ENCODE data around the gene UBTD2.

UBTD2 gene

GRCh38 chr5:172311605-172312004 lies 28.0 kb upstream of the UBTD2 start:
- Histone ChIP-seq H3K79me2 (ENCODE audit: control insufficient read depth, insufficient read depth, low read length, unreplicated experiment) (no peaks in the 10 kb centered on the region), H3K27me3 (ENCODE audit: insufficient read depth, low read length) (no peaks in the 10 kb centered on the region), H3K4me3 (ENCODE audit: low read depth, low read length) (no peak overlapping the region), H2AFZ (ENCODE audit: low read length, unreplicated experiment) (no peak overlapping the region), H3K27ac (ENCODE audit: low read depth, low read length) (peak overlapping the region; percentile 51), H3K36me3 (ENCODE audit: insufficient read depth, low read length) (no peaks in the 10 kb centered on the region), H3K4me1 (ENCODE audit: control insufficient read depth, insufficient read depth, low read length, unreplicated experiment) (no peaks in the 10 kb centered on the region)

GRCh38 chr5:172311026-172311425 lies 27.5 kb upstream of the UBTD2 start:
- Histone ChIP-seq H3K4me1 (ENCODE audit: control insufficient read depth, insufficient read depth, low read length, unreplicated experiment) (no peaks in the 10 kb centered on the region), H2AFZ (ENCODE audit: low read length, unreplicated experiment) (no peak overlapping the region), H3K79me2 (ENCODE audit: control insufficient read depth, insufficient read depth, low read length, unreplicated experiment) (no peaks in the 10 kb centered on the region), H3K4me3 (ENCODE audit: low read depth, low read length) (no peak overlapping the region), H3K27ac (ENCODE audit: low read depth, low read length) (no peak overlapping the region), H3K27me3 (ENCODE audit: insufficient read depth, low read length) (no peaks in the 10 kb centered on the region), H3K36me3 (ENCODE audit: insufficient read depth, low read length) (no peaks in the 10 kb centered on the region)

- H3K36me3 ChIP-seq (ENCODE audit: insufficient read depth, low read length) = no peaks in the 10 kb centered on the region
These were observed 21.8 kb upstream of the UBTD2 start for GRCh38 chr5:172305380-172305779.

GRCh38 chr5:172303572-172304335 lies 20.2 kb upstream of the UBTD2 start:
- Histone ChIP-seq H2AFZ (ENCODE audit: low read length, unreplicated experiment) (no peak overlapping the region), H3K36me3 (ENCODE audit: insufficient read depth, low read length) (no peaks in the 10 kb centered on the region), H3K4me1 (ENCODE audit: control insufficient read depth, insufficient read depth, low read length, unreplicated experiment) (no peaks in the 10 kb centered on the region), H3K79me2 (ENCODE audit: control insufficient read depth, insufficient read depth, low read length, unreplicated experiment) (no peaks in the 10 kb centered on the region), H3K27me3 (ENCODE audit: insufficient read depth, low read length) (no peaks in the 10 kb centered on the region), H3K4me3 (ENCODE audit: low read depth, low read length) (no peak overlapping the region), H3K27ac (ENCODE audit: low read depth, low read length) (no peak overlapping the region; the same call in 1 of the 2 replicates)

More at GRCh38 chr5:172305380-172305779, 21.8 kb upstream of the UBTD2 start:
- H3K4me3 ChIP-seq (ENCODE audit: low read depth, low read length) = no peak overlapping the region
- no peak overlapping the region for H2AFZ ChIP-seq (ENCODE audit: low read length, unreplicated experiment)
- H3K27ac ChIP-seq (ENCODE audit: low read depth, low read length) = no peak overlapping the region
- no peaks in the 10 kb centered on the region for H3K79me2 ChIP-seq (ENCODE audit: control insufficient read depth, insufficient read depth, low read length, unreplicated experiment)
- no peaks in the 10 kb centered on the region for H3K4me1 ChIP-seq (ENCODE audit: control insufficient read depth, insufficient read depth, low read length, unreplicated experiment)
- no peaks in the 10 kb centered on the region for H3K27me3 ChIP-seq (ENCODE audit: insufficient read depth, low read length)

DNA sequence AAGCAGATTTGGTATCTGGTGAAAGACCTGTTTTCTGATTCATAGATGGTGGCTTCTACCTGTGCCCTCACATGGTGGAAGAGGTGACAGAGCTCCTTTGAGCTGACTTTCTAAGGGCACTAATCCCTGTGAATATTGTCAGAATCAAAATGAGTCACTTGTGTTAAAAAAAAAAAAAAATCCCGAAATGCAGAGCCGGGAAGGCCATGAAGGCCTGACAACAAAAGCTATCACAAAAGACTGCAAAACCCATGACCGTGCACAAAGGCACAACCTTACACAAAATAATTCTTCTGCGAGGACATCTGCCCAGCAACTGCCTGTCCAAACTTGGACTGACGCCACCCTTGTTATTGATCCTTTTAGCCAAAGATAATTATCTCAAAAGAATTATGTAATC lies 19.6 kb upstream of the UBTD2 start:
- no peaks in the 10 kb centered on the region for H3K4me1 ChIP-seq (ENCODE audit: control insufficient read depth, insufficient read depth, low read length, unreplicated experiment)
- no peak overlapping the region for H3K27ac ChIP-seq (ENCODE audit: low read depth, low read length)
- H2AFZ ChIP-seq (ENCODE audit: low read length, unreplicated experiment) = no peak overlapping the region
- H3K36me3 ChIP-seq (ENCODE audit: insufficient read depth, low read length) = no peaks in the 10 kb centered on the region
- H3K27me3 ChIP-seq (ENCODE audit: insufficient read depth, low read length) = no peaks in the 10 kb centered on the region
- H3K79me2 ChIP-seq (ENCODE audit: control insufficient read depth, insufficient read depth, low read length, unreplicated experiment) = no peaks in the 10 kb centered on the region
- H3K4me3 ChIP-seq (ENCODE audit: low read depth, low read length) = no peak overlapping the region

DNA sequence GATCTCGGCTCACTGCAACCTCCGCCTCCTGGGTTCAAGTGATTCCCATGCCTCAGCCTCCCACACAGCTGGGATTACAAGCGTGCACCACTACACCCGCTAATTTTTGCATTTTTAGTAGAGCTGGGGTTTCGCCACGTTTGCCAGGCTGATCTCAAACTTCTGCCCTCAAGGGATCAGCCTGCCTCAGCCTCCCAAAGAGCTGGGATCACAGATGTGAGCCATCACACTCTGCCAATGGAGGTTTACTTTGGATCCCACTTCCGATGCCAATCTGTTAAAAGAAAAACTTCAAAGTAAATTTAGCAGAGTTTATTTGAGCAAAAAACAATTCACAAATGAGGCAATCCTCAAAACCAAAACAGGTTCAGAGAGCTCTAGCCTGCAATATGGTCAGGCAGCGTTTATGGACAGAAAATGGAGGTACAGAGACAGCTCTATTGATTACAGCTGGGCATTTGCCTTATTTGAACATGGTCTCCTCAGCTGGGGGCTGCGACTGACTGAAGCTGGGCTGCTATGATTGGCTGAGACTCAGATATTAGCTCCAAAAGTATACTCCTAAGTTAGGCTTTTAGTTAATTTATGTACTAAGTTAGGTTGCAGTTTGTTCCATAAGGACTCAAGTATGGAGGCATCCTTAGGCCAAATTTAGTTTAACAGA lies 18.6 kb upstream of the UBTD2 start:
- H3K27ac ChIP-seq (ENCODE audit: low read depth, low read length) = no peak overlapping the region

GRCh38 chr5:172299916-172300439 lies 16.4 kb upstream of the UBTD2 start:
- no peaks in the 10 kb centered on the region for H3K79me2 ChIP-seq (ENCODE audit: control insufficient read depth, insufficient read depth, low read length, unreplicated experiment)
- no peaks in the 10 kb centered on the region for H3K4me1 ChIP-seq (ENCODE audit: control insufficient read depth, insufficient read depth, low read length, unreplicated experiment)
- H2AFZ ChIP-seq (ENCODE audit: low read length, unreplicated experiment) = no peak overlapping the region
- no peaks in the 10 kb centered on the region for H3K27me3 ChIP-seq (ENCODE audit: insufficient read depth, low read length)
- no peaks in the 10 kb centered on the region for H3K36me3 ChIP-seq (ENCODE audit: insufficient read depth, low read length)
- H3K27ac ChIP-seq (ENCODE audit: low read depth, low read length) = no peak overlapping the region
- H3K4me3 ChIP-seq (ENCODE audit: low read depth, low read length) = no peak overlapping the region

More for the DNA sequence above, 18.6 kb upstream of the UBTD2 start:
- Histone ChIP-seq H3K79me2 (ENCODE audit: control insufficient read depth, insufficient read depth, low read length, unreplicated experiment) (no peaks in the 10 kb centered on the region), H3K4me1 (ENCODE audit: control insufficient read depth, insufficient read depth, low read length, unreplicated experiment) (no peaks in the 10 kb centered on the region), H3K4me3 (ENCODE audit: low read depth, low read length) (no peak overlapping the region), H2AFZ (ENCODE audit: low read length, unreplicated experiment) (no peak overlapping the region), H3K27me3 (ENCODE audit: insufficient read depth, low read length) (no peaks in the 10 kb centered on the region), H3K36me3 (ENCODE audit: insufficient read depth, low read length) (no peaks in the 10 kb centered on the region)

DNA sequence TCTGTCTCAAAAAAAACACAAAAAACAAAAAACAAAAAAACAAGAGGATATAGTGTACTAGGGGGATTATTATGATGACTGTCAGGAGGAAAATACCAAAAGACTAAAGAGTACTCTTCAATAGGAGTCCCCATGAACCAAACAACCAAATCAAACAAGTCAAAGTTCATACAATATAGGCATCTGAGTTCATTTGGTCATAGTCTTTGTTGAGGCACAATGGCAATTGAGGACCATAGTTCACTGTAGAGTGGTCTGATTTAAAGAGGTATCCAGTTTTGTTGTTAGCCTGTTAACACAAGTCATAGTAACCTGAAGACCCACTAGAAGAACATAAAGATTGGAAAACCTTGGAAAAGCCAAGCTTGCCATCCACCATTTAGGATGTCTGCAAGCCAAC lies 11.3 kb upstream of the UBTD2 start:
- H3K27me3 ChIP-seq (ENCODE audit: insufficient read depth, low read length) = no peaks in the 10 kb centered on the region
- H3K79me2 ChIP-seq (ENCODE audit: control insufficient read depth, insufficient read depth, low read length, unreplicated experiment) = no peaks in the 10 kb centered on the region
- H3K4me3 ChIP-seq (ENCODE audit: low read depth, low read length) = no peak overlapping the region
- H2AFZ ChIP-seq (ENCODE audit: low read length, unreplicated experiment) = no peak overlapping the region
- no peak overlapping the region for H3K27ac ChIP-seq (ENCODE audit: low read depth, low read length)
- H3K36me3 ChIP-seq (ENCODE audit: insufficient read depth, low read length) = no peaks in the 10 kb centered on the region
- no peaks in the 10 kb centered on the region for H3K4me1 ChIP-seq (ENCODE audit: control insufficient read depth, insufficient read depth, low read length, unreplicated experiment)

GRCh38 chr5:172293745-172294342 lies 10.3 kb upstream of the UBTD2 start:
- Histone ChIP-seq H3K79me2 (ENCODE audit: control insufficient read depth, insufficient read depth, low read length, unreplicated experiment) (no peaks in the 10 kb centered on the region), H3K4me3 (ENCODE audit: low read depth, low read length) (no peak overlapping the region), H2AFZ (ENCODE audit: low read length, unreplicated experiment) (no peak overlapping the region), H3K27me3 (ENCODE audit: insufficient read depth, low read length) (no peaks in the 10 kb centered on the region), H3K27ac (ENCODE audit: low read depth, low read length) (no peak overlapping the region), H3K36me3 (ENCODE audit: insufficient read depth, low read length) (no peaks in the 10 kb centered on the region), H3K4me1 (ENCODE audit: control insufficient read depth, insufficient read depth, low read length, unreplicated experiment) (no peaks in the 10 kb centered on the region)

DNA sequence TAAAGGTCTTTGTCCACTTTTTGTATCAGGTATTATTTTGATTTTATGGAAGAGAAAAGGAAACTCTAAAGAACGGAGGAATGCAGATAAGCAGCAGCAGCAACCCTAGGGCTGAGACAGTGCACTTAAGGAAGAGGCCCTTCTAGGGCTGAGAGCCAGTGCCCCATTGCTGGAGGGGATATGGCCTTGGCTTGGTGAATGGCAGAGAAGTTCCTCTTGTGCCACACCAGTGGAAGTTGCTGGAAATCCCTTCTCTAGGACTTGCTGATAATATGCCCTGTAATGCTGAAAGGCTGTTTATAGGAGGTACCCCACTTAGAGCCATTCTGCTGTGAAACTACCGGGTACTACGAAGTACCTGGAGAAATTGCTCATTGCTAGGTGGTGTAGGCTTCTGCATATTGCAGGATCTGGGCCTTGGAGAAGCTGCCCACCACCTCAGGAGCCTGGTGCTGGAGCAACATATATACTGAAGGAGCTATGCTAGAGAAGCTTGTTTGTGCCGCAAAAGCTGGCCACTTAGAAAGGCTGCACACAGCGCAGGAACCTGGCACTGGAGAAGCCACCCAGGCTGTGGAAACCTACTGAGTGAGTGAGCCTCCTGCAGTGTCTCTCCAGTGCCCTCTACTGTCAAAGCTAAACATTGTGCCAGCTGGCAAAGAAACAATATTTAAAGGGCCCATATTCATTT lies 9.6 kb upstream of the UBTD2 start:
- H3K27ac ChIP-seq (ENCODE audit: low read depth, low read length) = no peak overlapping the region
- no peaks in the 10 kb centered on the region for H3K4me1 ChIP-seq (ENCODE audit: control insufficient read depth, insufficient read depth, low read length, unreplicated experiment)
- H3K27me3 ChIP-seq (ENCODE audit: insufficient read depth, low read length) = no peaks in the 10 kb centered on the region
- H3K36me3 ChIP-seq (ENCODE audit: insufficient read depth, low read length) = no peaks in the 10 kb centered on the region
- no peak overlapping the region for H3K4me3 ChIP-seq (ENCODE audit: low read depth, low read length)
- no peaks in the 10 kb centered on the region for H3K79me2 ChIP-seq (ENCODE audit: control insufficient read depth, insufficient read depth, low read length, unreplicated experiment)
- no peak overlapping the region for H2AFZ ChIP-seq (ENCODE audit: low read length, unreplicated experiment)
